BLaER1 treated with 17β-estradiol and CSF1 and Interleukin-3, amounts not matched to agents 10 nM and 100 nM (cell line): Measurements from ENCODE around the gene PYDC1.
A peak's percentile ranks its signal among the peaks of the same experiment; 100 is the strongest.

Source experiments
- H3K27ac ChIP-seq, 11 experiments: shearing (Covaris generic); formaldehyde crosslinking; 2 replicates each; pipeline ENCODE4 v1.8.1; 2022
- H3K27me3 ChIP-seq, 11 experiments: shearing (Covaris generic); formaldehyde crosslinking; 2 replicates each; pipeline ENCODE4 v1.8.1; 2022
- H3K36me3 ChIP-seq, 11 experiments: shearing (Covaris generic); formaldehyde crosslinking; 2 replicates each; pipeline ENCODE4 v1.8.1; 2022
- H3K4me1 ChIP-seq, 10 experiments: shearing (Covaris generic); formaldehyde crosslinking; 2 replicates each; pipeline ENCODE4 v1.8.1; 2022
- H3K4me2 ChIP-seq, 11 experiments: shearing (Covaris generic); formaldehyde crosslinking; 2 replicates each; pipeline ENCODE4 v1.8.1; 2022
- H3K4me3 ChIP-seq, 10 experiments: shearing (Covaris generic); formaldehyde crosslinking; 2 replicates each; pipeline ENCODE4 v1.8.1; 2022
- H3K9ac ChIP-seq, 11 experiments: shearing (Covaris generic); formaldehyde crosslinking; 2 replicates each; pipeline ENCODE4 v1.8.1; 2022
- H3K9me3 ChIP-seq, 11 experiments: shearing (Covaris generic); formaldehyde crosslinking; replicated peaks in 1 of 11; 2 replicates each; pipeline ENCODE4 v1.8.1; 2022
- H4K20me1 ChIP-seq, 11 experiments: shearing (Covaris generic); formaldehyde crosslinking; 2 replicates each; pipeline ENCODE4 v1.8.1; 2022
- Cebpa-rat ChIP-seq, 11 experiments: shearing (Covaris generic); IDR thresholded peaks; 2 replicates each; pipeline ENCODE4 v1.8.1; 2022

Gene PYDC1

GRCh38 chr16:31189412-31189778 is 27.5 kb downstream of the PYDC1 start:
- no peak for TF ChIP-seq Cebpa-rat (IDR thresholded peaks at IDR 0.05)
- Histone ChIP-seq H3K9ac (0 out of 22 replicates have a peak overlapping the region, but pooled peaks of 1 of the 11 experiments have one; percentile 11), H3K4me3 (no peak overlapping the region), H3K9me3 (no peaks in the 10 kb centered on the region), H3K4me2 (no peak overlapping the region), H3K27me3 (no peaks in the 10 kb centered on the region), H3K36me3 (peaks cover 97 to 100% (median 100%) of the 10 kb centered on the region in 11 experiments), H4K20me1 (peaks cover 100% of the 10 kb centered on the region in 11 experiments), H3K4me1 (peaks cover 0 to 89% (median 25%) of the 10 kb centered on the region in 10 experiments; a peak in 19 of 20 replicates), H3K27ac (no peak overlapping the region)

GRCh38 chr16:31188450-31189411 is 28.2 kb downstream of the PYDC1 start:
- peaks cover 100% of the 10 kb centered on the region in 11 experiments for H4K20me1 ChIP-seq
- H3K4me1 ChIP-seq = peaks cover under 1 to 89% (median 30%) of the 10 kb centered on the region in 10 experiments; a peak in 19 of 20 replicates
- H3K4me3 ChIP-seq = no peak overlapping the region
- H3K27ac ChIP-seq = no peak overlapping the region
- no peak for TF ChIP-seq Cebpa-rat (IDR thresholded peaks at IDR 0.05)
- H3K9me3 ChIP-seq = no peaks in the 10 kb centered on the region
- no peaks in the 10 kb centered on the region for H3K27me3 ChIP-seq
- H3K36me3 ChIP-seq = peaks cover 97 to 100% (median 100%) of the 10 kb centered on the region in 11 experiments
- no peak overlapping the region for H3K4me2 ChIP-seq
- H3K9ac ChIP-seq = peak overlapping the region in 2 of 11 experiments; percentile 11 to 31; a peak in 2 of 22 replicates

DNA sequence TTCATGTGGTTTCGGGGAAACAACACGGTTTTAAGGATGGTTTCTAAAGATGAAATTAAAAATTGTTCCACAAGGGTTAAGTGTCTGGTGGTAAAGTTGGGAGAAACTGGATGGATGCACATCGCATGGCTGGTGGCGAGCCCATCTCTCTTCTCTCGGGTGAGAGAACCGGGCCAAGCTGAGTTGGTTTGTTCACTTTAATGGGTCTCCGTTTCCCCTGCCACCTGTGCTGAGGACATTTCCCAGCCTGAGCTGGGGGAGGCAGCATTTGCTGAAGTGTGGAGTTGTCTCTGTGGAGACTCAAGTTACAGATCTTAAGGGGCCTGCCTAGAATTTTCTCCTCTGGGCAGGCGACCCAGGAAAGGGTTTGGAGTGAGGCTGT is 29.1 kb downstream of the PYDC1 start:
- Histone ChIP-seq H3K9ac (peak overlapping the region in 1 of 11 experiments; percentile 11; a peak in 2 of 22 replicates), H4K20me1 (peaks cover 100% of the 10 kb centered on the region in 11 experiments), H3K4me2 (no peak overlapping the region), H3K27me3 (no peaks in the 10 kb centered on the region), H3K9me3 (no peaks in the 10 kb centered on the region), H3K4me3 (no peak overlapping the region), H3K27ac (no peak overlapping the region; a peak in 1 of 22 replicates), H3K36me3 (peaks cover 97 to 100% (median 100%) of the 10 kb centered on the region in 11 experiments), H3K4me1 (peaks cover 10 to 94% (median 39%) of the 10 kb centered on the region in 10 experiments)
- no peak for TF ChIP-seq Cebpa-rat (IDR thresholded peaks at IDR 0.05)

DNA sequence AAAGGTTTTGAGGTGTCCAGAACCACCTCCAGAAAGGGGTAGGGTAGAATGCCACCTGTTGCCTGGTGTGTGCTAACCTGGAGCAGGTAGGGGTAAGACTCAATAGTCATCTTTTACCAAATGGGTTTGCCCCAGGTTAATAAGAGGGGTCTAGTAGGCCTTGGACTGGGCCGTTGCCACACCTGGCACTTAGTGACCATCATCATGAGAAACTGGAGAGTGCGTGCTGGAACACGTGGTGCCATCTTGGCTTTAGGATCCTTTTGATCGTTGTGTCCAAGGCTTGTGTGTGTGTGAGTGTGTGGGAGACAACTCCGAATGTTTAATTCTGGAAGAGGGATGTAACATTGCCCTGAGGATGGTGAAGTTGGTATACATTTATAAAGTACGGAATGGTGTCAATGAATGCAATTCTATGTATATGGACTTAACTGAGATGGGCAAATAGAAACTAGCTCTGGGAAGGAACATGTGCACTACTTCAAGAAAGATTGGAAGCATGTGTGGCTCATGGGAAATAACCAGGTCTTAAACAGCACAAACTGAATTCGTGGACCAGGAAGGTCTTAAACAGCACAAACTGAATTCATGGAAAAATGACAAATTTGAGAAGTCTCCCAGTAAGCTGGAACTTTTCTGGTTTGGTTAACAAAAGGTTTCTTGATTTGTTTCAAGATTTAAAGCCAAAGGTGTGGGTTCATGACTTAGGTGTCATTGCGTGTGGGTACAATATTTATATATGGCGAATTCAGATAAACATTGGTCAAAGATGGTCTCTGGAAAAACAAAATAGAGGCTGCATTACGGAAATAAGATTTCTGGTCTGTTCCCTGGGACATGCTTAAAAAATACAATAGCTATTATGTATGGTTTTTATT is 29.8 kb downstream of the PYDC1 start:
- no peak overlapping the region for H3K4me3 ChIP-seq
- H3K27me3 ChIP-seq = no peaks in the 10 kb centered on the region
- no peak for TF ChIP-seq Cebpa-rat (IDR thresholded peaks at IDR 0.05)
- H3K9me3 ChIP-seq = no peaks in the 10 kb centered on the region
- peak overlapping the region in 2 of 11 experiments; percentile 11; a peak in 2 of 22 replicates for H3K9ac ChIP-seq
- peaks cover 97 to 100% (median 100%) of the 10 kb centered on the region in 11 experiments for H3K36me3 ChIP-seq
- H3K27ac ChIP-seq = peak overlapping the region in 1 of 11 experiments; percentile 12; a peak in 1 of 22 replicates
- peak overlapping the region in 5 of 11 experiments; percentile 60 to 98 (median 82); a peak in 8 of 22 replicates for H3K4me2 ChIP-seq
- peaks cover 16 to 100% (median 45%) of the 10 kb centered on the region in 10 experiments for H3K4me1 ChIP-seq
- peaks cover 100% of the 10 kb centered on the region in 11 experiments for H4K20me1 ChIP-seq

DNA sequence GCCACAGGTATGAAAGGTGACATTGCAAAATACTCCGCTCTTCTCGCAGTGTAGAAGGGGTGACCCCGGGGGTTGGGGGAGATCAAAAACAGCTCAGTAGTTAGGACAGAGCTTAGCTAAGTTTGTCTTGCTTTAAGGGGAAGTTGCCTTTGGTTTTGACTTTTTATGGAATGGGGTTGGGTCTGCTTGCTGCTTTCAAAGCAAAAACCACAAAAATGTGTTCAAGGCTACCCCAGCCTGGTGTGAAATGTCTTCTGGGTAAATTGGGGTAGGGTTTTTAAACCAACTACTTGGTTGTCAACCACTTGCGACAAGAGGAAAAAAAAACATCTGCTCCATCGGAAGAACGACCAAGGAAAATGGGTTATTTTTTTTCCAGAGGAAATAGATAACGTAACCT is 30.8 kb downstream of the PYDC1 start:
- Histone ChIP-seq H3K27me3 (no peaks in the 10 kb centered on the region), H3K9ac (peak overlapping the region in 2 of 11 experiments; percentile 10 to 57; a peak in 3 of 22 replicates), H3K4me1 (peaks cover 25 to 99% (median 52%) of the 10 kb centered on the region in 10 experiments), H4K20me1 (peaks cover 100% of the 10 kb centered on the region in 11 experiments), H3K4me3 (no peak overlapping the region), H3K4me2 (peak overlapping the region in 7 of 11 experiments; percentile 3 to 98 (median 62); a peak in 12 of 22 replicates), H3K27ac (peak overlapping the region in 2 of 11 experiments; percentile 4 to 12; a peak in 3 of 22 replicates), H3K9me3 (no peaks in the 10 kb centered on the region), H3K36me3 (peaks cover 94 to 100% (median 100%) of the 10 kb centered on the region in 11 experiments)
- no peak for TF ChIP-seq Cebpa-rat (IDR thresholded peaks at IDR 0.05)

GRCh38 chr16:31185339-31185738 is 31.6 kb downstream of the PYDC1 start:
- H3K9me3 ChIP-seq = no peaks in the 10 kb centered on the region
- TF ChIP-seq Cebpa-rat (IDR thresholded peaks at IDR 0.05) = no peak
- peak overlapping the region in 3 of 11 experiments; percentile 0 to 12 (median 3); a peak in 1 of 22 replicates for H3K27ac ChIP-seq
- H3K9ac ChIP-seq = peak overlapping the region in 3 of 11 experiments; percentile 39 to 57 (median 39); a peak in 6 of 22 replicates
- peaks cover 87 to 97% (median 96%) of the 10 kb centered on the region in 11 experiments for H3K36me3 ChIP-seq
- peak overlapping the region in 7 of 11 experiments; percentile 3 to 98 (median 62); a peak in 13 of 22 replicates for H3K4me2 ChIP-seq
- H4K20me1 ChIP-seq = peaks cover 97 to 100% (median 100%) of the 10 kb centered on the region in 11 experiments
- no peaks in the 10 kb centered on the region for H3K27me3 ChIP-seq
- H3K4me3 ChIP-seq = peak overlapping the region in 1 of 10 experiments; percentile 10; a peak in 1 of 20 replicates
- peaks cover 25 to 91% (median 52%) of the 10 kb centered on the region in 10 experiments for H3K4me1 ChIP-seq

- Histone ChIP-seq H3K4me1 (peaks cover 25 to 86% (median 52%) of the 10 kb centered on the region in 10 experiments), H3K36me3 (peaks cover 82 to 92% (median 91%) of the 10 kb centered on the region in 11 experiments), H3K4me2 (peak overlapping the region in 6 of 11 experiments; percentile 23 to 98 (median 72); a peak in 11 of 22 replicates), H3K4me3 (no peak overlapping the region), H3K9ac (peak overlapping the region in 2 of 11 experiments; percentile 39 to 57; a peak in 3 of 22 replicates), H4K20me1 (peaks cover 93 to 99% (median 98%) of the 10 kb centered on the region in 11 experiments), H3K27me3 (no peaks in the 10 kb centered on the region), H3K27ac (peak overlapping the region in 2 of 11 experiments; percentile 0 to 12; a peak in 1 of 22 replicates), H3K9me3 (no peaks in the 10 kb centered on the region)
- no peak for TF ChIP-seq Cebpa-rat (IDR thresholded peaks at IDR 0.05)
These were observed 32.0 kb downstream of the PYDC1 start for GRCh38 chr16:31184888-31185287.
